ACC112 (cell line): Measurements from ENCODE around the gene C11orf21.

Source experiments
- H2AFZ ChIP-seq: fragments of 200-600 bp; sonication (generic); one replicate; pipeline ENCODE4 v1.6.0; 2017; ENCODE audit warnings: antibody characterized with exemption, low read length; ENCODE audit not compliant: unreplicated experiment
- H3K27ac ChIP-seq: fragments of 200-600 bp; sonication (generic); 2 replicates; pipeline ENCODE4 v1.5.1; 2014; ENCODE audit warnings: low read depth, mild to moderate bottlenecking, antibody characterized with exemption, low read length, moderate library complexity
- H3K27me3 ChIP-seq: fragments of 200-600 bp; sonication (generic); 2 replicates; pipeline ENCODE4 v1.6.1; 2014; ENCODE audit warnings: mild to moderate bottlenecking, antibody characterized with exemption, low read length, moderate library complexity, mixed read lengths; ENCODE audit not compliant: insufficient read depth
- H3K36me3 ChIP-seq: fragments of 200-600 bp; sonication (generic); 2 replicates; pipeline ENCODE4 v1.6.1; 2016; ENCODE audit warnings: mild to moderate bottlenecking, antibody characterized with exemption, low read length, moderate library complexity, mixed read lengths; ENCODE audit not compliant: insufficient read depth
- H3K4me1 ChIP-seq: fragments of 200-600 bp; sonication (generic); one replicate; pipeline ENCODE4 v1.6.1; 2016; ENCODE audit warnings: low read length, mixed read lengths; ENCODE audit not compliant: insufficient read depth, unreplicated experiment, control insufficient read depth
- H3K4me3 ChIP-seq: fragments of 200-600 bp; sonication (generic); 2 replicates; pipeline ENCODE4 v1.5.1; 2014; ENCODE audit warnings: mild to moderate bottlenecking, low read depth, low read length
- H3K79me2 ChIP-seq: fragments of 200-600 bp; sonication (generic); one replicate; pipeline ENCODE4 v1.6.0; 2016; ENCODE audit warnings: low read length; ENCODE audit not compliant: control insufficient read depth, unreplicated experiment, insufficient read depth

Gene C11orf21

GRCh38 chr11:2269601-2270321 is 32.0 kb downstream of the C11orf21 start:
- Histone ChIP-seq H3K4me3 (peak overlapping the region; percentile 69), H3K27ac (no peak overlapping the region), H3K79me2 (no peaks in the 10 kb centered on the region), H3K36me3 (no peaks in the 10 kb centered on the region), H3K4me1 (no peaks in the 10 kb centered on the region), H2AFZ (no peak overlapping the region), H3K27me3 (peaks cover 81% of the 10 kb centered on the region)

- Histone ChIP-seq H3K79me2 (no peaks in the 10 kb centered on the region), H2AFZ (peak overlapping the region; percentile 50), H3K4me3 (peak overlapping the region; percentile 69), H3K36me3 (no peaks in the 10 kb centered on the region), H3K27me3 (peaks cover 73% of the 10 kb centered on the region), H3K27ac (no peak overlapping the region), H3K4me1 (no peaks in the 10 kb centered on the region)
Measured at GRCh38 chr11:2268729-2269600, 32.8 kb downstream of the C11orf21 start.

GRCh38 chr11:2267851-2268728 is 33.6 kb downstream of the C11orf21 start:
- Histone ChIP-seq H3K27ac (no peak overlapping the region), H3K27me3 (peaks cover 71% of the 10 kb centered on the region), H3K4me3 (no peak overlapping the region), H3K4me1 (no peaks in the 10 kb centered on the region), H3K79me2 (no peaks in the 10 kb centered on the region), H2AFZ (no peak overlapping the region), H3K36me3 (no peaks in the 10 kb centered on the region)

GRCh38 chr11:2267306-2267850 is 34.3 kb downstream of the C11orf21 start:
- Histone ChIP-seq H3K79me2 (no peaks in the 10 kb centered on the region), H3K36me3 (no peaks in the 10 kb centered on the region), H3K4me3 (no peak overlapping the region), H3K27ac (no peak overlapping the region), H3K4me1 (no peaks in the 10 kb centered on the region), H3K27me3 (peaks cover 64% of the 10 kb centered on the region), H2AFZ (no peak overlapping the region)

GRCh38 chr11:2266586-2267305 is 35.0 kb downstream of the C11orf21 start:
- no peaks in the 10 kb centered on the region for H3K4me1 ChIP-seq
- peaks cover 58% of the 10 kb centered on the region for H3K27me3 ChIP-seq

GRCh38 chr11:2265854-2266585 is 35.7 kb downstream of the C11orf21 start:
- no peak overlapping the region for H3K4me3 ChIP-seq
- no peaks in the 10 kb centered on the region for H3K36me3 ChIP-seq
- peaks cover 53% of the 10 kb centered on the region for H3K27me3 ChIP-seq
- H2AFZ ChIP-seq, result no peak overlapping the region
- no peak overlapping the region for H3K27ac ChIP-seq
- no peaks in the 10 kb centered on the region for H3K4me1 ChIP-seq
- no peaks in the 10 kb centered on the region for H3K79me2 ChIP-seq

More at GRCh38 chr11:2266586-2267305, 35.0 kb downstream of the C11orf21 start:
- no peaks in the 10 kb centered on the region for H3K36me3 ChIP-seq
- no peaks in the 10 kb centered on the region for H3K79me2 ChIP-seq
- H3K27ac ChIP-seq, result no peak overlapping the region
- no peak overlapping the region for H2AFZ ChIP-seq
- no peak overlapping the region for H3K4me3 ChIP-seq

- peaks cover 53% of the 10 kb centered on the region for H3K27me3 ChIP-seq
- H3K36me3 ChIP-seq, result no peaks in the 10 kb centered on the region
- H3K79me2 ChIP-seq, result no peaks in the 10 kb centered on the region
- H2AFZ ChIP-seq, result no peak overlapping the region
- H3K27ac ChIP-seq, result no peak overlapping the region
- H3K4me3 ChIP-seq, result no peak overlapping the region
- no peaks in the 10 kb centered on the region for H3K4me1 ChIP-seq
Measured at GRCh38 chr11:2265396-2265795, 36.3 kb downstream of the C11orf21 start.

GRCh38 chr11:2264366-2265053 is 37.2 kb downstream of the C11orf21 start:
- no peaks in the 10 kb centered on the region for H3K4me1 ChIP-seq
- H3K79me2 ChIP-seq, result no peaks in the 10 kb centered on the region
- peaks cover 54% of the 10 kb centered on the region for H3K27me3 ChIP-seq
- no peak overlapping the region for H3K27ac ChIP-seq
- H2AFZ ChIP-seq, result no peak overlapping the region
- H3K4me3 ChIP-seq, result no peak overlapping the region
- no peaks in the 10 kb centered on the region for H3K36me3 ChIP-seq

- H3K4me1 ChIP-seq, result no peaks in the 10 kb centered on the region
- no peak overlapping the region for H3K4me3 ChIP-seq
- H3K36me3 ChIP-seq, result no peaks in the 10 kb centered on the region
- no peak overlapping the region for H3K27ac ChIP-seq
- no peak overlapping the region for H2AFZ ChIP-seq
- no peaks in the 10 kb centered on the region for H3K79me2 ChIP-seq
- peaks cover 54% of the 10 kb centered on the region for H3K27me3 ChIP-seq
Measured at GRCh38 chr11:2263724-2264360, 37.9 kb downstream of the C11orf21 start.
